Measurements from ENCODE around the gene SLC25A39.

GRCh38 chr17:44307387-44308186 lies 17.0 kb downstream of the SLC25A39 start:
- no peak for TF ChIP-seq FOS (IDR thresholded peaks at IDR 0.05; ENCODE audit: borderline replicate concordance, insufficient read depth, low read length)
- no peak for TF ChIP-seq CTCF (IDR thresholded peaks at IDR 0.05; ENCODE audit: extremely low read depth in 1 of 2, insufficient read depth in 1 of 2, low read depth in 1 of 2, low read length in 2 of 2)
- no peak for TF ChIP-seq MAX (IDR thresholded peaks at IDR 0.05; ENCODE audit: insufficient read depth, insufficient read length)
